ENCODE data around the gene CARD9. TPM values are rescaled to one million over a fixed set of nuclear protein-coding genes. Genes with fewer than 3 reads are reported as not detected.

Gene CARD9
- total RNA-seq, 2 donors from 2014 or later: 0.35 to 1.5 TPM

DNA sequence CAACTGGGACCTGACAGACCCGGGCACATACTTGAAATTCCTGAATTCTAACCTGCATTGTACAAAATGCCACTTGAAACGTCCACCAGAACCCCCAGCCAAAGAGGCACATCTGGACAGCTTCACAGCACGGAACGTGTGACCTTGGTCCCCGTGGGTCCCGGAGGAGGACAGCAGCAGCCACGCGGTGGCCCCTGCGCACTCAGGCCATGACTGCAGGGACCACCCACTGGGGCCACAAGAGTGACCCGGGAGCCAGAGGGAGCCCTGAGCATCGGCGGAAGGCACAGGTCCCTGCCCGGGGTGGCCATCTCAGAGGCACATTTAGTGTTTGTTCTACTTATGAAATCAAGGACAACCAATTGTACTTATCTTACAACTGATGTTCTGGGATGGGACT is 28.6 kb upstream of the CARD9 start:
- peaks cover 48% of the 10 kb centered on the region for H3K36me3 ChIP-seq (ENCODE audit: control insufficient read depth, insufficient read depth, low read length)

DNA sequence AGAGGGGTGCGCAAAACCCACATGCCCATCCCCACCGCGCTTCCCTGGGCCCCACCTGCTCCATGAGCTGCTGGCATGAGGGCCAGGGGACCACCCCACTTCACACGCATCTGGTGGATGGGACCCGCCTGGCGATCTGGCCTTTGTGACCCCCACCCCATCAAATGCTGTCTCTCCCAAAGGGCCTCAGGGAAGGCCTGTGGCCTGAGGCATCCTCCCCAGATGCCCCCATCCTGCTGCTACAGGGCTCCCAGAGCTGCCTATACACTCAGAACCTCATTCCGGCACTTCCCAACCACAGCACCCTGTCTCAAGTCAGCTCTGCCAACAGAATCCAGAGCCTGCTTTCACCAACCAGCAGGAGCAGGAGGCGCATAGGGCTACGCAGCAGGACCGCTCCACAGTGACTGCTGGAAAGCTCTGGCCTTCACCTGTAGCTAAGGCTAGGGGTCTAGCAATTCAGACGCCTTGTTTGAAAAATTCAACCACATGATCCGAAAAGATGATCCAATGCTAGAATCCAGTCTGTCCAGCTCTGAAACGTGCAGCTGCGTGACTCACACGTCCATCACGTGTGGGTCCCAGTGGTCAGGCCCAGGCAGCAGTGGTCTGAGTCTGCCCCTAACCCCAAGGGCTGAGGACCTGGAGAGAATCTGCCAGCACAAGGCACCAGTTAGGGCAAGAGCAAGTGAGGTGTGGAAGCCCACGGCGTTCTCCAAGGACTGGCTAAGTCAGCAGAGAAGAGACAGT is 27.9 kb upstream of the CARD9 start:
- Histone ChIP-seq H3K27ac (ENCODE audit: low read depth, low read length) (no peak overlapping the region), H3K9me3 (ENCODE audit: control insufficient read depth, low read length) (no peaks in the 10 kb centered on the region), H3K4me1 (ENCODE audit: control insufficient read depth, insufficient read depth, low read length) (peaks cover 6% of the 10 kb centered on the region), H3K36me3 (ENCODE audit: control insufficient read depth, insufficient read depth, low read length) (peaks cover 50% of the 10 kb centered on the region), H3K27me3 (ENCODE audit: control insufficient read depth, insufficient read depth, low read length, poor library complexity, severe bottlenecking) (no peaks in the 10 kb centered on the region), H3K9ac (ENCODE audit: extremely low read depth, low read length, poor library complexity, severe bottlenecking) (no peak overlapping the region), H3K4me3 (ENCODE audit: low read length) (no peak overlapping the region)
- H3K4me3 Mint-ChIP-seq: no peak overlapping the region
- H3K36me3 Mint-ChIP-seq (ENCODE audit: low read depth): peaks cover 40% of the 10 kb centered on the region
- no peaks in the 10 kb centered on the region for H3K9me3 Mint-ChIP-seq
- H3K27me3 Mint-ChIP-seq (ENCODE audit: insufficient read depth): no peaks in the 10 kb centered on the region
- TF ChIP-seq, protein P1, sequence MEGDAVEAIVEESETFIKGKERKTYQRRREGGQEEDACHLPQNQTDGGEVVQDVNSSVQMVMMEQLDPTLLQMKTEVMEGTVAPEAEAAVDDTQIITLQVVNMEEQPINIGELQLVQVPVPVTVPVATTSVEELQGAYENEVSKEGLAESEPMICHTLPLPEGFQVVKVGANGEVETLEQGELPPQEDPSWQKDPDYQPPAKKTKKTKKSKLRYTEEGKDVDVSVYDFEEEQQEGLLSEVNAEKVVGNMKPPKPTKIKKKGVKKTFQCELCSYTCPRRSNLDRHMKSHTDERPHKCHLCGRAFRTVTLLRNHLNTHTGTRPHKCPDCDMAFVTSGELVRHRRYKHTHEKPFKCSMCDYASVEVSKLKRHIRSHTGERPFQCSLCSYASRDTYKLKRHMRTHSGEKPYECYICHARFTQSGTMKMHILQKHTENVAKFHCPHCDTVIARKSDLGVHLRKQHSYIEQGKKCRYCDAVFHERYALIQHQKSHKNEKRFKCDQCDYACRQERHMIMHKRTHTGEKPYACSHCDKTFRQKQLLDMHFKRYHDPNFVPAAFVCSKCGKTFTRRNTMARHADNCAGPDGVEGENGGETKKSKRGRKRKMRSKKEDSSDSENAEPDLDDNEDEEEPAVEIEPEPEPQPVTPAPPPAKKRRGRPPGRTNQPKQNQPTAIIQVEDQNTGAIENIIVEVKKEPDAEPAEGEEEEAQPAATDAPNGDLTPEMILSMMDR (conservative IDR thresholded peaks at IDR 0.05): no peak
- no peak for DNase-seq
- WGBS, 2 experiments (ENCODE audit: insufficient coverage in 1 of 2, insufficient read length in 1 of 2): 95 to 97% methylated on average over 14 to 18 of the region's 18 CpGs
- peak overlapping the region; percentile 40 for H3K27ac Mint-ChIP-seq
- H3K4me1 Mint-ChIP-seq: peaks cover 7% of the 10 kb centered on the region

More for the DNA sequence above, 28.6 kb upstream of the CARD9 start:
- no peaks in the 10 kb centered on the region for H3K27me3 ChIP-seq (ENCODE audit: control insufficient read depth, insufficient read depth, low read length, poor library complexity, severe bottlenecking)
- DNase-seq: no peak
- Mint-ChIP-seq H3K27ac (peak overlapping the region; percentile 42), H3K4me3 (no peak overlapping the region), H3K4me1 (peaks cover 7% of the 10 kb centered on the region), H3K9me3 (no peaks in the 10 kb centered on the region), H3K27me3 (ENCODE audit: insufficient read depth) (no peaks in the 10 kb centered on the region), H3K36me3 (ENCODE audit: low read depth) (peaks cover 38% of the 10 kb centered on the region)
- 90 to 95% methylated on average over 9 to 13 of the region's 13 CpGs for WGBS, 2 experiments (ENCODE audit: insufficient coverage in 1 of 2, insufficient read length in 1 of 2)
- no peak overlapping the region for H3K4me3 ChIP-seq (ENCODE audit: low read length)
- TF ChIP-seq, protein P1 (conservative IDR thresholded peaks at IDR 0.05): no peak
- no peak overlapping the region for H3K9ac ChIP-seq (ENCODE audit: extremely low read depth, low read length, poor library complexity, severe bottlenecking)
- peaks cover 6% of the 10 kb centered on the region for H3K4me1 ChIP-seq (ENCODE audit: control insufficient read depth, insufficient read depth, low read length)
- H3K27ac ChIP-seq (ENCODE audit: low read depth, low read length): no peak overlapping the region
- no peaks in the 10 kb centered on the region for H3K9me3 ChIP-seq (ENCODE audit: control insufficient read depth, low read length)

DNA sequence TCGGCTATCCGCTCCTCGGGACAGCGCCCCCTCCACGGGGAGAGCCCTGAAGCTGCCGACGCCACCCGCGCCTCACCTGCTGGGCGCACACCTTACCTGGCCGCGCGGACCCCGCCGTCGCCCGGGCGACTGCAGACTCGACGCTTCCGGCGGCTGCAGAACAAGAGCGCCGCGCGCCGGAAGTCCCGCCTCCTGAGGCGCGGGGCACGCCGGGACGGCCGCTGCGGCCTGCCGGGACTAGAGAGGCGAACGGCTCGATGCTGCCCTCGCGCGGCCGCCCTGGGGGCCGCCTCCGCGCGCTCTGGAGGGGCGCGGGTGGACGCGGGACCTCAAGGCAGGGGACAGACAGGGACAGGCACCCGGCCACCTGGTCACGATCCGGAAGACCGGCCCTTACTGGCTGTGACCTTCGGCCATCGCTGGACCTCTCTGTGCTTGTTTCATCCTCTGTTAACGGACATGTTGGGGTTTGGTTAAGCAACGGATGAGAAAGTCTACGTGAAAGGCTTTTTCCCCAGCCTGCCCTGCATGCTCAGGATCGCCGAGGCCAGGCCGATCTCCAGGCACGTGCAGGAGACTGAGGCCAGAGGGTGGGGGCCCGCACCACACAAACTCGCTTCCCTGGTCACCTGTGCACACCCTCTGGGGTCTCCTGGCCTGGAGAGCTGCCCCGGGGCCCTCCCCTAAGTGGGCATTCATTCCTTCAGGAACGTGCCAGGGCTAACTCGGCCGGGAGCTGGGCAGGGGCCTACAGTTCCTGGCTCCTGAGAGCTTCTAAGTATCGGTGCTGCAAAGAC is 26.8 kb upstream of the CARD9 start, which contains the start of gene SNAPC4:
Gene SNAPC4, minus strand, starts transcription at position 133 of the 797 bp plus-strand sequence. CDS start 1,742 bp downstream, outside the sequence.
- Mint-ChIP-seq H3K36me3 (ENCODE audit: low read depth) (peaks cover 40% of the 10 kb centered on the region), H3K27me3 (ENCODE audit: insufficient read depth) (no peaks in the 10 kb centered on the region), H3K9me3 (no peaks in the 10 kb centered on the region), H3K27ac (peak within 1 kb of the TSS; percentile 95), H3K4me3 (peak within 1 kb of the TSS; percentile 85), H3K4me1 (peaks cover 7% of the 10 kb centered on the region)
- Histone ChIP-seq H3K27me3 (ENCODE audit: control insufficient read depth, insufficient read depth, low read length, poor library complexity, severe bottlenecking) (no peaks in the 10 kb centered on the region), H3K36me3 (ENCODE audit: control insufficient read depth, insufficient read depth, low read length) (peaks cover 54% of the 10 kb centered on the region), H3K4me3 (ENCODE audit: low read length) (peak within 1 kb of the TSS; percentile 91), H3K9ac (ENCODE audit: extremely low read depth, low read length, poor library complexity, severe bottlenecking) (peak within 1 kb of the TSS; percentile 84), H3K9me3 (ENCODE audit: control insufficient read depth, low read length) (no peaks in the 10 kb centered on the region), H3K27ac (ENCODE audit: low read depth, low read length) (peak within 1 kb of the TSS; percentile 24), H3K4me1 (ENCODE audit: control insufficient read depth, insufficient read depth, low read length) (peaks cover 6% of the 10 kb centered on the region)
- TF ChIP-seq, protein P1 (conservative IDR thresholded peaks at IDR 0.05): peak; percentile 97
- DNase-seq: peak; percentile 96
- WGBS, 2 experiments (ENCODE audit: insufficient coverage in 1 of 2, insufficient read length in 1 of 2): 18 to 27% methylated on average over 50 to 71 of the region's 71 CpGs
